Gastrocnemius medialis (tissue), 4 donors: ENCODE measurements around the gene LMO1. TPM values are rescaled to one million over a fixed set of nuclear protein-coding genes. Genes with fewer than 3 reads are reported as not detected.
A peak's percentile ranks its signal among the peaks of the same experiment; 100 is the strongest.

Experiments
- ATAC-seq, 2 donors: fragments of 150-250 bp; one replicate each; pipeline ENCODE4 v1.9.1; 2016
- DNase-seq, 2 donors: peaks; one replicate each; pipeline ENCODE4 v3.0.0-alpha.2; 2019
- H3K27ac ChIP-seq, 4 donors: fragments of 200-600 bp; sonication (generic); 1 replicate in 1 of 4; 2 replicates in 3 of 4; pipeline ENCODE4 v1.5.1; 2016 to 2018; ENCODE audit warnings: mild to moderate bottlenecking in 2 of 4, moderate library complexity in 1 of 4
- H3K27me3 ChIP-seq, 3 donors: fragments of 200-600 bp; sonication (generic) in 2 of 3; 1 replicate in 1 of 3; 2 replicates in 2 of 3; pipeline versions ENCODE4 v1.5.1 to v1.6.0; 2016 to 2019; ENCODE audit warnings: mild to moderate bottlenecking in 1 of 3, moderate library complexity in 1 of 3
- H3K36me3 ChIP-seq, 2 donors: fragments of 200-600 bp; sonication (generic) in 1 of 2; one replicate each; pipeline ENCODE4 v1.5.1; 2017 to 2018
- H3K4me1 ChIP-seq, 2 donors: fragments of 200-600 bp; sonication (generic) in 1 of 2; one replicate each; pipeline ENCODE4 v1.5.1; 2016 to 2017; ENCODE audit warnings: mild to moderate bottlenecking in 2 of 2
- H3K4me3 ChIP-seq, 4 donors: fragments of 200-600 bp; sonication (generic) in 3 of 4; 1 replicate in 1 of 4; 2 replicates in 3 of 4; pipeline ENCODE4 v1.5.1; 2016 to 2019; ENCODE audit warnings: mild to moderate bottlenecking in 2 of 4
- H3K9me3 ChIP-seq, 3 donors: fragments of 200-600 bp; sonication (generic) in 2 of 3; 1 replicate in 1 of 3; 2 replicates in 2 of 3; pipeline ENCODE4 v1.5.1; 2016 to 2019
- CTCF ChIP-seq, 5 experiments: fragments of 450-650 bp in 3 of 5; fragments of 200-600 bp in 2 of 5; sonication (generic) in 2 of 5; IDR thresholded peaks in 4 of 5; conservative IDR thresholded peaks in 1 of 5; 1 replicate in 4 of 5; 2 replicates in 1 of 5; pipeline ENCODE4 v1.5.1; 2016 to 2019; ENCODE audit warnings: antibody characterized with exemption in 5 of 5, mild to moderate bottlenecking in 3 of 5, moderate library complexity in 3 of 5
- POLR2A ChIP-seq, 2 donors: fragments of 450-650 bp; IDR thresholded peaks; one replicate each; pipeline ENCODE4 v1.6.1; 2017; ENCODE audit warnings: antibody characterized with exemption in 2 of 2, mild to moderate bottlenecking in 2 of 2, moderate library complexity in 2 of 2
- in situ Hi-C, 4 donors: fragments of 200-750 bp; cut with MboI; loops; one replicate each; pipeline versions ENCODE4 v1.15.0 to v1.8.0; 2017; ENCODE audit warnings: low sequenced_read_pairs in 4 of 4
- intact Hi-C: fragments of 100-400 bp; cut with DNase I; formaldehyde crosslinking; loops from one replicate; pipeline ENCODE4 v1.15.1; 2023; ENCODE audit warnings: low total_unique reads
- total RNA-seq, 4 donors: library from RNA; depleted of rRNA; stranded (reverse); fragments of >200 nt; gene quantifications; one replicate each; pipeline versions ENCODE4 v1.1.0 to v1.2.3, GENCODE V29; 2016

Gene LMO1
- total RNA-seq: 1 to 10 TPM; 2.2 to 7.0 (median 2.5) TPM

- Histone ChIP-seq H3K27ac (peak within 1 kb of the TSS; percentile 78 to 88 (median 81)), H3K27me3 (peaks cover 24 to 32% (median 28%) of the 10 kb centered on the region in 3 donors), H3K4me1 (peaks cover 28 to 35% of the 10 kb centered on the region in 2 donors), H3K36me3 (no peaks in the 10 kb centered on the region), H3K9me3 (no peaks in the 10 kb centered on the region), H3K4me3 (peak within 1 kb of the TSS; percentile 52 to 70 (median 58))
- ATAC-seq (peak; percentile 50 to 64), DNase-seq (peak; percentile 65 to 72)
- TF ChIP-seq CTCF (IDR thresholded peaks at IDR 0.05 in 4 of 5, conservative IDR thresholded peaks at IDR 0.05 in 1 of 5) (peak; percentile 73 to 96 (median 88)), POLR2A (IDR thresholded peaks at IDR 0.05) (peak in 1 of 2 donors; percentile 31)
- in situ Hi-C loops: loop anchor here in 1 of 4 donors (5.0 kb wide), 1 partner anchor 37 kb away; no protein-coding TSS in a partner anchor
- intact Hi-C loops: loop anchor here (1.0 to 10.0 kb wide), 3 partner anchors 17 to 551 kb away; a partner anchor contains a TSS
Measured at GRCh38 chr11:8263769-8264410, at the start of gene LMO1. Gene LMO1, minus strand, starts transcription at chr11:8263878. Its CDS starts 516 bp downstream, at chr11:8263362.

- no peak for DNase-seq
- ATAC-seq: no peak
- in situ Hi-C loops (no loop called here), intact Hi-C loops (loop anchor here (5.0 kb wide), 1 partner anchor 86 kb away; no protein-coding TSS in a partner anchor)
- Histone ChIP-seq H3K27ac (no peak overlapping the region), H3K9me3 (no peaks in the 10 kb centered on the region), H3K27me3 (no peaks in the 10 kb centered on the region), H3K4me3 (no peak overlapping the region), H3K4me1 (no peaks in the 10 kb centered on the region), H3K36me3 (no peaks in the 10 kb centered on the region)
- TF ChIP-seq POLR2A (IDR thresholded peaks at IDR 0.05): no peak
- no peak for TF ChIP-seq CTCF (IDR thresholded peaks at IDR 0.05 in 4 of 5, conservative IDR thresholded peaks at IDR 0.05 in 1 of 5)
Measured at GRCh38 chr11:8312986-8313385, 49.3 kb upstream of the LMO1 start.

- no peaks in the 10 kb centered on the region for H3K4me1 ChIP-seq
- no peak for DNase-seq
- no peaks in the 10 kb centered on the region for H3K36me3 ChIP-seq
- no peaks in the 10 kb centered on the region for H3K27me3 ChIP-seq
- in situ Hi-C loops: no loop called here
- H3K27ac ChIP-seq: no peak overlapping the region
- H3K9me3 ChIP-seq: no peaks in the 10 kb centered on the region
- H3K4me3 ChIP-seq: no peak overlapping the region
- intact Hi-C loops: loop anchor here (5.0 kb wide), 1 partner anchor 84 kb away; no protein-coding TSS in a partner anchor
- no peak for ATAC-seq
- TF ChIP-seq POLR2A (IDR thresholded peaks at IDR 0.05): no peak
- TF ChIP-seq CTCF (IDR thresholded peaks at IDR 0.05 in 4 of 5, conservative IDR thresholded peaks at IDR 0.05 in 1 of 5): no peak
Measured at GRCh38 chr11:8311366-8311765, 47.7 kb upstream of the LMO1 start.

DNA sequence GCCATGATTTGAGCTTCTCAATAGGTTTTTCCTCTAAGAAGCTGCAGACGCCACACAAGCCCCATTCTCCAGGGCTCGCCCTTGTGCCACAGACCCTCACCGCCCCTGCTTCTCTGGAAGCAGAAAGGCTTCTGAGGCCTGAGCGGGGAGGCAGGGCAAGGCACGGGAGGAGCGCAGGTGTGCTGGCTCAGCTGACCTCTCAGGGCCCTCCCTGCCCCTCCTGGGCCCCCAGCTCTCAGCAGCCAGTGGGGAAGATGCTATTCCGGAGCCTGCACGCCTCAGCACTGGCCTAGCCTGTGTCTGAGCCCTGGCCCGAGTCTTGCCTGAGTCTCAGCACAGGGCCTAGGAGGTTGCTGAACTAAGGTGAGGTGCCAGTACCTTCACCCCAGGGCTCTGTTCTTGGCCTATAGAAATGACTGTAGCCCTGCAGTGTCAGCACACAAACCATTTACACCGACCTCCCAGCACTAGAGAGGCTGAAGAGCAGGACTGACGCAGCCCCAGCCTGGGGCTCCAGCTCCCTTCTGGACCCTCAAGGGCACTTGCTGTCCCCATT is 47.1 kb upstream of the LMO1 start:
- Histone ChIP-seq H3K36me3 (no peaks in the 10 kb centered on the region), H3K27me3 (no peaks in the 10 kb centered on the region), H3K27ac (no peak overlapping the region), H3K4me1 (no peaks in the 10 kb centered on the region), H3K4me3 (no peak overlapping the region), H3K9me3 (no peaks in the 10 kb centered on the region)
- TF ChIP-seq POLR2A (IDR thresholded peaks at IDR 0.05) (no peak), CTCF (IDR thresholded peaks at IDR 0.05 in 4 of 5, conservative IDR thresholded peaks at IDR 0.05 in 1 of 5) (no peak)
- in situ Hi-C loops (no loop called here), intact Hi-C loops (loop anchor here (1.0 to 5.0 kb wide), 2 partner anchors 64 to 84 kb away; no protein-coding TSS in a partner anchor)
- ATAC-seq: no peak
- DNase-seq: no peak
